MCF 10A (cell line): ENCODE results near the gene IL13RA2. TPM values are rescaled to one million over a fixed set of nuclear protein-coding genes. Genes with fewer than 3 reads are reported as not detected.
A peak's percentile ranks its signal among the peaks of the same experiment; 100 is the strongest.

ENCODE experiments used
- BruUV-seq: library from RNA; stranded (reverse); fragments of 400-500 nt; replicated peaks from 2 replicates; lab custom pipeline; 2021; lab: Mats Ljungman, UMichigan
- CTCF ChIA-PET: fragments of 300-600 bp; sonication (Branson Sonifier 250); formaldehyde crosslinking; extraction: SDS; loops from one replicate; lab custom pipeline; 2021; ENCODE audit warnings: antibody characterized with exemption, inconsistent platforms; lab: Yijun Ruan, JAX
- POLR2A ChIA-PET: fragments of 300-600, 350-650 bp; sonication (Branson Sonifier 250); formaldehyde crosslinking; extraction: SDS; loops from one replicate; lab custom pipeline; 2020; ENCODE audit warnings: antibody characterized with exemption, inconsistent platforms; lab: Yijun Ruan, JAX
- DNase-seq: peaks from one replicate; pipeline ENCODE4 v3.0.0-alpha.2; 2018; ENCODE audit not compliant: unreplicated experiment
- H3K27ac Mint-ChIP-seq: one replicate; pipeline ENCODE4 v1.8.0; 2022; ENCODE audit warnings: mild to moderate bottlenecking, low read depth, mixed read lengths; ENCODE audit not compliant: unreplicated experiment
- H3K27me3 Mint-ChIP-seq: one replicate; pipeline ENCODE4 v1.8.0; 2022; ENCODE audit warnings: mixed read lengths; ENCODE audit not compliant: insufficient read depth, unreplicated experiment
- H3K36me3 Mint-ChIP-seq: one replicate; pipeline ENCODE4 v1.8.0; 2022; ENCODE audit warnings: mild to moderate bottlenecking, moderate library complexity, mixed read lengths; ENCODE audit not compliant: insufficient read depth, unreplicated experiment
- H3K4me1 Mint-ChIP-seq: one replicate; pipeline ENCODE4 v1.8.0; 2022; ENCODE audit warnings: mixed read lengths; ENCODE audit not compliant: insufficient read depth, unreplicated experiment
- H3K4me3 Mint-ChIP-seq: one replicate; pipeline ENCODE4 v1.8.0; 2022; ENCODE audit warnings: mild to moderate bottlenecking, moderate library complexity, mixed read lengths; ENCODE audit not compliant: unreplicated experiment
- H3K9me3 Mint-ChIP-seq: one replicate; pipeline ENCODE4 v1.8.0; 2022; ENCODE audit warnings: mixed read lengths; ENCODE audit not compliant: unreplicated experiment
- CTCF ChIP-seq: fragments of 200-600 bp; IDR thresholded peaks from one replicate; pipeline ENCODE4 v1.8.0; 2022; ENCODE audit warnings: antibody characterized with exemption, mild to moderate bottlenecking; ENCODE audit not compliant: unreplicated experiment
- intact Hi-C: fragments of 100-400 bp; cut with micrococcal nuclease; formaldehyde crosslinking; loops from 2 replicates; pipeline ENCODE4 v1.14.1; 2022
- total RNA-seq: library from RNA; stranded (reverse); gene quantifications from 2 replicates; pipeline ENCODE4 v1.2.3, GENCODE V29; 2022

Gene IL13RA2
- total RNA-seq, 1 experiment from 2014 or later: 0.23 TPM

- CTCF ChIA-PET: no interaction called here
- BruUV-seq: no TSS peak
- no peak overlapping the region for H3K4me3 Mint-ChIP-seq
- H3K27me3 Mint-ChIP-seq: peaks cover 76% of the 10 kb centered on the region
- intact Hi-C loops: no loop called here
- H3K4me1 Mint-ChIP-seq: no peaks in the 10 kb centered on the region
- DNase-seq: peak; percentile 6
- no peak for TF ChIP-seq CTCF
- no peak overlapping the region for H3K27ac Mint-ChIP-seq
- no peaks in the 10 kb centered on the region for H3K9me3 Mint-ChIP-seq
- POLR2A ChIA-PET: no interaction called here
- H3K36me3 Mint-ChIP-seq: no peaks in the 10 kb centered on the region
Observed at GRCh38 chrX:114985967-114986592, 31.3 kb downstream of the IL13RA2 start.

- Mint-ChIP-seq H3K27ac (peak overlapping the region; percentile 55), H3K9me3 (no peaks in the 10 kb centered on the region), H3K4me3 (no peak overlapping the region), H3K27me3 (peaks cover 56% of the 10 kb centered on the region), H3K4me1 (no peaks in the 10 kb centered on the region), H3K36me3 (no peaks in the 10 kb centered on the region)
- no peak for TF ChIP-seq CTCF
- no TSS peak for BruUV-seq
- CTCF ChIA-PET: interaction anchor here (1.4 kb wide), 1 partner anchor 12 kb away, joined by 3 read pairs; no protein-coding TSS in a partner anchor
- intact Hi-C loops: no loop called here
- POLR2A ChIA-PET: interaction anchor here (0.6 to 1.0 kb wide), 3 partner anchors 47 to 1719 kb away, joined by 3 read pairs; no protein-coding TSS in a partner anchor
- DNase-seq: peak; percentile 58
Observed at GRCh38 chrX:114976292-114976691, 41.1 kb downstream of the IL13RA2 start.

- ChIA-PET CTCF (no interaction called here), POLR2A (no interaction called here)
- no peaks in the 10 kb centered on the region for H3K4me1 Mint-ChIP-seq
- H3K36me3 Mint-ChIP-seq: no peaks in the 10 kb centered on the region
- no peak overlapping the region for H3K27ac Mint-ChIP-seq
- no peak for TF ChIP-seq CTCF
- no peaks in the 10 kb centered on the region for H3K9me3 Mint-ChIP-seq
- BruUV-seq: no TSS peak
- intact Hi-C loops: no loop called here
- no peak for DNase-seq
- H3K27me3 Mint-ChIP-seq: peaks cover 57% of the 10 kb centered on the region
- no peak overlapping the region for H3K4me3 Mint-ChIP-seq
Observed at GRCh38 chrX:114973013-114973412, 44.4 kb downstream of the IL13RA2 start.

GRCh38 chrX:114970806-114971205, 46.6 kb downstream of the IL13RA2 start:
- POLR2A ChIA-PET: interaction anchor here (0.7 kb wide), 1 partner anchor 11 kb away, joined by 3 read pairs; no protein-coding TSS in a partner anchor
- BruUV-seq: no TSS peak
- peaks cover 75% of the 10 kb centered on the region for H3K27me3 Mint-ChIP-seq
- no peaks in the 10 kb centered on the region for H3K4me1 Mint-ChIP-seq
- no peaks in the 10 kb centered on the region for H3K9me3 Mint-ChIP-seq
- no peak for TF ChIP-seq CTCF
- no peak overlapping the region for H3K27ac Mint-ChIP-seq
- H3K36me3 Mint-ChIP-seq: no peaks in the 10 kb centered on the region
- CTCF ChIA-PET: interaction anchor here (0.6 to 1.3 kb wide), 3 partner anchors 11 to 1111 kb away, joined by 3 to 5 read pairs (median 3); no protein-coding TSS in a partner anchor
- intact Hi-C loops: no loop called here
- no peak overlapping the region for H3K4me3 Mint-ChIP-seq
- no peak for DNase-seq
